Measurements from ENCODE around the gene GARIN6. TPM values are rescaled to one million over a fixed set of nuclear protein-coding genes. Genes with fewer than 3 reads are reported as not detected.

Gene GARIN6
- total RNA-seq, 3 donors from 2014 or later (not counting 1 experiment from before 2014, with no cell fraction given): not detected

DNA sequence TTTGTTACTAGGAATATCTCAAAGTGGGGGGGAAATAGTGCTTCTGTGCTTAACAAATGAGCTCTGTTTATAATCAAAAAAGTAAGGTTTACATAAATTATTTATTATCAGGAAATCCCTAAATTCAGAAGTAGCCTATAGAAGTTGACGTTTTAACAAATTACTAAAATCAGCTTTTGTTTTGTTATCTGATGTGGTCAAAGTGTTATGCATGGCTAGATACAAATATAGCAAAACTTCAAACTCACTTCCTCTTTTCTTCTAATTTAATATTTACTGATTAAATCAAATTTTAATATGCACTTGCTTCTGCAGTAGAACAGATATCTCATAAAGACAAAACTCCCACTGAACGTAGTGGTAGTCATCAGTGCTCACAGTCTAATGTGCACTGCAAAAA lies 47.5 kb downstream of the GARIN6 start:
- H3K9me3 Mint-ChIP-seq: peaks cover 10 to 18% of the 10 kb centered on the region in 2 donors
- Histone ChIP-seq H3K36me3 (ENCODE audit: control insufficient read depth, insufficient read depth, low read length) (no peaks in the 10 kb centered on the region), H3K9me3 (ENCODE audit: control insufficient read depth, insufficient read depth, low read length) (no peaks in the 10 kb centered on the region), H3K4me3 (ENCODE audit: low read length) (no peak overlapping the region), H3K27ac (ENCODE audit: low read length) (no peak overlapping the region), H3K27me3 (ENCODE audit: control insufficient read depth, insufficient read depth, low read length) (no peaks in the 10 kb centered on the region), H3K4me1 (ENCODE audit: control insufficient read depth, insufficient read depth, low read length) (no peaks in the 10 kb centered on the region)
- DNase-seq (no peak), ATAC-seq (no peak)
- H3K27me3 Mint-ChIP-seq (ENCODE audit: low read depth in 2 of 2): no peaks in the 10 kb centered on the region
- no peak overlapping the region for H3K4me3 Mint-ChIP-seq
- no peaks in the 10 kb centered on the region for H3K4me1 Mint-ChIP-seq
- no peak overlapping the region for H3K27ac Mint-ChIP-seq
- TF ChIP-seq, protein P1, sequence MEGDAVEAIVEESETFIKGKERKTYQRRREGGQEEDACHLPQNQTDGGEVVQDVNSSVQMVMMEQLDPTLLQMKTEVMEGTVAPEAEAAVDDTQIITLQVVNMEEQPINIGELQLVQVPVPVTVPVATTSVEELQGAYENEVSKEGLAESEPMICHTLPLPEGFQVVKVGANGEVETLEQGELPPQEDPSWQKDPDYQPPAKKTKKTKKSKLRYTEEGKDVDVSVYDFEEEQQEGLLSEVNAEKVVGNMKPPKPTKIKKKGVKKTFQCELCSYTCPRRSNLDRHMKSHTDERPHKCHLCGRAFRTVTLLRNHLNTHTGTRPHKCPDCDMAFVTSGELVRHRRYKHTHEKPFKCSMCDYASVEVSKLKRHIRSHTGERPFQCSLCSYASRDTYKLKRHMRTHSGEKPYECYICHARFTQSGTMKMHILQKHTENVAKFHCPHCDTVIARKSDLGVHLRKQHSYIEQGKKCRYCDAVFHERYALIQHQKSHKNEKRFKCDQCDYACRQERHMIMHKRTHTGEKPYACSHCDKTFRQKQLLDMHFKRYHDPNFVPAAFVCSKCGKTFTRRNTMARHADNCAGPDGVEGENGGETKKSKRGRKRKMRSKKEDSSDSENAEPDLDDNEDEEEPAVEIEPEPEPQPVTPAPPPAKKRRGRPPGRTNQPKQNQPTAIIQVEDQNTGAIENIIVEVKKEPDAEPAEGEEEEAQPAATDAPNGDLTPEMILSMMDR (IDR thresholded peaks at IDR 0.05): no peak
- intact Hi-C loops (cut with micrococcal nuclease): no loop called here
- no peaks in the 10 kb centered on the region for H3K36me3 Mint-ChIP-seq
- 35% methylated on average over 1 of the region's 2 CpGs for WGBS (ENCODE audit: insufficient coverage)

Data from natural killer cell (primary cell).